Activated CD8-positive, alpha-beta memory T cell treated with anti-CD3 and anti-CD28 coated beads, Interleukin-2, amount 50 U/mL, for 1 hour (primary cell): ENCODE results near the gene LAMA5.

Source experiments
- DNase-seq: peaks from one replicate; pipeline ENCODE4 v3.0.0-alpha.2; 2020; ENCODE audit errors: extremely low read depth

Gene LAMA5

DNA sequence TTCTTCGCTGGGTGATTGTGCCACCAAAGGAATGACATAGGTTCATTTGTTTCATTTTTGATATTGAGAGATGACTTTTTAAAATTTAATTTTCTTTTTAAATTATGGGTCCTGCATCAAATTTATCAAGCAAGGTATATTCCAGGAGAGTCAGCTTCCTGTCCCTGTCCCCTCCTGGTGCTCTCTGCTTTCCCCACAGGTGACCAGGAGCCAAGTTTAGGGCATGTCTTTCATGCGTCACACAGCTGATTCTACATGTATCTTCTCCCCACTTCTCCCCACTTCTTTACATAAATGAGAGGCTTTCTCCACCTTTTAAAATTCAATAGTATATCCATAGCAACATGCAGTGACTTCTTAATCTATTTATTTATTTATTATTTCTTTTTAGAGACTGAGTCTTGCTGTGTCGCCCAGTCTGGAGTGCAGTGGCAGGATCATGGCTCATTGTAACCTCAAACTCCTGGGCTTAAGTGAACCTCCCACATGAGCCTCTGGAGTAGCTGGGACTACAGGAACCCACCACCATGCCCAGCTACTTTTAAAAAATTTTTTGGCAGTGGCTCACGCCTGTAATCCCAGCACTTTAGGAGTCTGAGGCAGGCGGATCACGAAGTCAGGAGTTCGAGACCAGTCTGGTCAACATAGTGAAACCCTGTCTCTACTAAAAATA lies 98.7 kb downstream of the LAMA5 start:
- no peak for DNase-seq

DNA sequence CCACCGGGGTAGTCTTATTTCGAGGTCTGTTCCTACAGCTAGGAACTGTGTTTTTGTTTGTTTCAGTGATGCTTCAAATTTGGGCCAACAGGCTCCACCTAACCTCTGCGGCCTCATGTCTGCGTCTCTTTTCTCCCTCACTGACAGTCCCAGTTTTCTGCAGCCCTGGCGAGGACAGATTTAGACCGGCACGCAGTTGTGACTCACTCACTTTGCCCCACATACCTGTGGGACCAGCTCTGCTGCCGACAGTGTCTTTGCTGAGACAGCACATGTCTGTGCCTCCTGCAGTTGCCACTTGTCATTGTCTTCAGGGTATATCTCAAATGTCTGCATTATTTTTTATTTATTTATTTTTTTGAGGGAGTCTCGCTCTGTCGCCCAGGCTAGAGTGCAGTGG lies 99.6 kb downstream of the LAMA5 start:
- DNase-seq, result no peak

DNA sequence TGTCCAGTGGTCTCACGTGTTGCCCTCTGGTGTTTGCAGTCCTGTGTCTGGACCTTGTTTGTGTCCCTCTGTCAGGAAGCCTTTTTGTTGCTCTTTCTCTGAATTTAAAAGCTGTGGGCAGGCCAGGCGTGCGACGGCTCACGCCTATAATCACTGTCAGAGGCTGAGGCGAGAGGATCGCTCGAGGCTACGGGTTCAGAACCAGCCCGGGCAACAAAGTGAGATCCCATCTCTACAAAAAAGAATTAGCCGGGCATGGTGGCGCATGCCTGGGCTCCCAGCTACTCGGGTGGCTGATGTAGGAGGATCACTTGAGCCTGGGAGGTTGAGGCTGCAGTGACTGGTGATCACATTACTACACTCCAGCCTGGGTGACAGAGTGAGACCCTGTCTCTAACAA lies 100.3 kb downstream of the LAMA5 start:
- DNase-seq, result no peak

DNA sequence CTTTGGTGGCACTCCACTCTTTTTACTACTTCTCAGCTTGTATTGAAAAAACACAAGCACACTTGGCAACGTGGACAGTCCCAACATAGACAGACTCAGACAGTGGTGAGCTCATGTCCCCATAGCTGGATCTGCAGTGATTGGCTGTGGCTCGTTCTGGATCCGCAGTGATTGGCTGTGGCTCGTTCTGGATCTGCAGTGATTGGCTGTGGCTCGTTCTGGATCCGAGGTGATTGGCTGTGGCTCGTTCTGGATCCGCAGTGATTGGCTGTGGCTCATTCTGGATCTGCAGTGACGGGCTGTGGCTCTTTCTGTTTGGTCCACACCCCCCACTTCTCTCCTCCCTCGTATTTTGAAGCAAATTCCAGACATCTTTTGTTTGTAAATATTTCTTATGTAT lies 100.8 kb downstream of the LAMA5 start:
- no peak for DNase-seq

DNA sequence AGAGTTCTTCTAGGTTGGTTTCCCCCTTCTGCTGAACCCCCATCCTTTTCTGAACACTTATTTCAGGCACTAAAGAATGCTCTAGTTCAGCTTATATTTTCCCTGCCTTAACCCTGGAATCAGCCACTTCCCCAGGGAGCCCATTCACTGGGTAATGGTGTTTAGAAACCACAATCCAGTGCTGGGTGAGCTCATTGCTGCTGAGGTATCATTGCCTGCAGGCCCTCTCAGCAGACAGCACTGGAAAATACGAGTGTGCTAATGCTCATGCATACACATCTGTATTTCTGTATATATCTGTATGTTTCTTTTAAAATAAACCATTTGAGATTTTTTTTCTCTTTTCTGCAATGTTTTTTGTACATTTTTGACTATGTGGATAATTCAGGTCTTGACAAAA lies 101.7 kb downstream of the LAMA5 start:
- no peak for DNase-seq

DNA sequence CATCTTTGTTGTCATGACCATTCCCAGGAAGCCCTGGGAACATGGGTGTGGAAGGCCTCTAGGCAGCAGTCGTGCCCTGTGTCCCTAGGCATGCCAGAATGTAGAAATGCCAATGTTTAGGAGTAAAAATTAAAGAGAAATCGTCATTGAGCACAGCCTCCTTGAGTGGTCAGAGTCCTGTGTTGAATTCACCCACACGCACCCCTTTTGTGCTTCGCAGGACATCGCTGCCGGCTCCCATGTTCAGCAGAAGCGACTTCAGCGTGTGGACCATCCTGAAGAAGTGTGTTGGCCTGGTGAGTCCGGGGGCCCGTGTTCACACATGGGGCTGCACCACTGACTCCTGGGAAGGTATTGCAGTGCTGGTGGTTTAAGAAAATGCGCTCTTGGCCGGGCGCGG lies 103.7 kb downstream of the LAMA5 start:
- no peak for DNase-seq

DNA sequence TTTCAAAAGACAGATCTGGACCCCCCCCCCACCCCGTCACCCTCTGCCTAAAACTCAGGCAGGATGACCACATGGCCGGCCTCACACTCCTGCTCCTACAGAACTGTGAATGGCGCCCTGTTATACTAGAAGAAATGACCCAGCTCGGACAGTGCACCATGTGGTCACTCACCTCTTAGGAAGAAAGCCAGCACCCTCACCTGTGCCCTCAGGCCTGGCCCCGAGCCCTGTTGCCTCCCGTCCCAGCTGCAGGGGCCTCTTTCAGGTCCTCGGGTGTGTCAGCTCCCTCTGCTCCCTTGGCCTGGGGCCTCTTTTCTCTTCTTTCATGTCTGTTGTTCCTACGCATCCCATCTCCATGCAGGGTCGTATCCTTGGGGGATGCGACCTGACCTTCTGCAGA lies 105.0 kb downstream of the LAMA5 start:
- DNase-seq, result no peak

DNA sequence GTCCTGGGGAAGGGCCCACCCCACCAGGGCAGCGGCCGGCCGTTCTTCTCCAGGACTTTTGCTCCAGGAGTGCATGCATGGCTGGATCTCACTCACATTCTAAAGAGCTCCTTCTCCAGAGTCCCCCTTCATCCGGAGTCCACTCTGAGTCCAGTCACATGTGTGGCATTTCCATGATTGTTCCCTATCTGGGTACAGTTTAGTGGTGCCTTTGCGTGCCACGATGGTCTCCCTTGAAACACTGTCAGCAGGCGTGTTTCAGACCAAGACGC lies 107.9 kb downstream of the LAMA5 start:
- no peak for DNase-seq
